IMR-90 (cell line): Measurements from ENCODE around the gene AGAP1.

ENCODE experiments used
- CEBPB ChIP-seq: IDR thresholded peaks from 2 replicates; pipeline ENCODE4 v1.6.1; 2012; ENCODE audit warnings: low read depth, low read length, improper control_type of control experiment
- CHD1 ChIP-seq: IDR thresholded peaks from 2 replicates; pipeline ENCODE4 v1.6.1; 2012; ENCODE audit warnings: low read depth, low read length, improper control_type of control experiment
- CTCF ChIP-seq: conservative IDR thresholded peaks from 2 replicates; pipeline ENCODE4 v1.5.1; 2012; ENCODE audit warnings: mild to moderate bottlenecking, low read depth, low read length, improper control_type of control experiment
- FOS ChIP-seq: fragments of 150-350 bp; IDR thresholded peaks from 2 replicates; pipeline ENCODE4 v1.6.1; 2016; ENCODE audit warnings: low read depth, low read length
- MAFK ChIP-seq: IDR thresholded peaks from 2 replicates; pipeline ENCODE4 v1.6.1; 2012; ENCODE audit warnings: low read depth, low read length, improper control_type of control experiment
- MAZ ChIP-seq: IDR thresholded peaks from 2 replicates; pipeline ENCODE4 v1.6.1; 2012; ENCODE audit warnings: low read depth, mild to moderate bottlenecking, low read length, improper control_type of control experiment, moderate library complexity, borderline replicate concordance
- MXI1 ChIP-seq: IDR thresholded peaks from 2 replicates; pipeline ENCODE4 v1.6.1; 2012; ENCODE audit warnings: low read depth, mild to moderate bottlenecking, low read length, moderate library complexity, borderline replicate concordance
- NFE2L2 ChIP-seq: fragments of 150-350 bp; IDR thresholded peaks from 2 replicates; pipeline ENCODE4 v1.6.1; 2016; ENCODE audit warnings: low read depth, mild to moderate bottlenecking, low read length
- POLR2A ChIP-seq: IDR thresholded peaks from 2 replicates; pipeline ENCODE4 v1.6.1; 2012; ENCODE audit warnings: mild to moderate bottlenecking, low read depth, low read length
- RAD21 ChIP-seq: IDR thresholded peaks from 2 replicates; pipeline ENCODE4 v1.6.1; 2012; ENCODE audit warnings: low read length, improper control_type of control experiment
- RFX5 ChIP-seq: IDR thresholded peaks from 2 replicates; pipeline ENCODE4 v1.8.0; 2012; ENCODE audit warnings: low read depth, mild to moderate bottlenecking, low read length, moderate library complexity
- USF2 ChIP-seq: fragments of 150-350 bp; IDR thresholded peaks from 2 replicates; pipeline ENCODE4 v1.6.1; 2017; ENCODE audit warnings: mild to moderate bottlenecking, antibody characterized with exemption, low read length, low read depth

GRCh38 chr2:236052926-236053821 is 559.3 kb downstream of the AGAP1 start:
- TF ChIP-seq CTCF (no peak), RFX5 (no peak), RAD21 (no peak), POLR2A (no peak), MAFK (no peak), CEBPB (no peak), NFE2L2 (no peak), CHD1 (no peak), USF2 (no peak), MAZ (no peak), MXI1 (no peak), FOS (no peak)
